GM18502 (cell line): ENCODE results near the gene ALLC.

Experiments
- ATAC-seq: cut with Tn5 transposase; IDR thresholded peaks from one replicate; pipeline ENCODE4 v1.9.1; 2021; ENCODE audit warnings: mild to moderate bottlenecking; ENCODE audit not compliant: unreplicated experiment, poor library complexity

The ALLC gene

GRCh38 chr2:3741867-3742602, 84.0 kb downstream of the ALLC start:
- ATAC-seq: no peak

GRCh38 chr2:3742743-3743508, 84.9 kb downstream of the ALLC start:
- no peak for ATAC-seq

DNA sequence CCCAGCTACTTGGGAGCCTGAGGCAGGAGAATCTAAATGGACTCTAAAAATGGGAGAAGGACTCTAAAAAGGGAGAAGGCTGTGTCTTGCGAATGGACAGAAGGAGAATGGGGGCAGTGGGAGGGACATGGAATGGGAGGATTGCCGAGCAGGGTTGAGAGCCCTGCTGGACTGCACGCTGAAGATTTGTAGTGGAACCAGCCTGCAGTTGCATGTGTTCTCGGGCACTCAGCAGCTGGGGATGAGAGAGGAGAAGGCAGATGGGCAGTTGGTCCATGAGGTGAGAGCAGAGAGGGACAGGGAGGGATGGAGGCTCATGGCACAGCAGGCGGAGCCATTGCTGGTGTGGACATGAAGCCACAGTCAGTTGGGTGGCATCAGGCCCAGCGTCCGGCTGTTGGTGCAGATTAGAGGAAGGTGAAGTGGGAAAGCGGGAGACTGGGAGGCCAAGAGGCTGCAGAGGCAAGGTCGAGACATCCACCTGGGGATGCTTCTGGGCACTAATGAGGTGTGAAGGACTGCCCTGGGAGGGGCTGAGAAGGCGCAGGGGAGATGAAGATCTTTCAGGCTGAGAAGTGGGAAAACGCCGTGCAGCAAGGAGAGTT, 86.1 kb downstream of the ALLC start:
- no peak for ATAC-seq

GRCh38 chr2:3745920-3746319, 87.9 kb downstream of the ALLC start:
- ATAC-seq: no peak

GRCh38 chr2:3747032-3747654, 89.1 kb downstream of the ALLC start:
- no peak for ATAC-seq

- ATAC-seq: no peak
These were observed 89.8 kb downstream of the ALLC start for GRCh38 chr2:3747826-3748225.

- no peak for ATAC-seq
These were observed 91.2 kb downstream of the ALLC start for GRCh38 chr2:3749201-3749600.

DNA sequence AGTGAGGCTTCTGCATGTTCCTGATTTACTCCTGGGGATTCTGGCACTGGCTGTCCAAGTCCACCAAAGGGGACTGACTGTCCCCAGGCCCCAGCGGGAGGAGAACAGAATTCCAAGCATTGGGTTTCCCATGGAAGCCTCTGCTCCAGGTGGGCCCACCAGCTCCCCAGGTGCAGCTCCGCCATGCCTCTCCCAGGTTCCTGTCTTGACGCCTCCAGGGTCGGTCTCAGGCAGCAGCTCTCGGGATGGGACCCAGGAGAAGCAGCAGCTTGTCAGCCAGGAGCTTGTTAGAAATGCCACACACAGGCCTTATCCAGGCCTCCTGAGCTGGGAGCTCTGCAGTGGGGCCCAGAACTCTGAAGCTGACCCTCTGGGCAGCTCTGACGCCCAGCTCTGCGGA, 93.3 kb downstream of the ALLC start:
- no peak for ATAC-seq

DNA sequence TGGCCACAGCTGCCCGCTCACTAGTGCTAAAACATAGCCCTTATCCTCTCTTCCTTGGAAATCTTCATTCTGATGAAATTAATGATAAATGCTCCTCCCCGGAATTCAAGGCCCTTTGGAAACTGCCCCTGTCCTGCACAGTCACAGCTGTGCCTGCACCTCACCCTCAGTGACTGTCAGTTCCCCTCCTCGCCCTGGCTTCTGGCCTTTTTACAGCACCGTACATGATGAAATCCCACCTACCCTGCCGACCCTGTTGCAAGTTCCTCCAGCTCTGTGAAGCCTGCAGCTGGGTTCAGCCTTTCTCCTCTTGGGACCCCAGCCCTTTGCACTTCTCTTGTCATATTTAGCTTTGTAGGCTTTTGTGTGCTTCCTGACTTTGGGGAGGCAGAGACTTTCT, 93.8 kb downstream of the ALLC start:
- ATAC-seq: no peak
